T1000 (cell line): ENCODE results near the gene AKAP14.
"Not testable (repeated sequence)": the region's sequence is repeated elsewhere in the genome, so short reads cannot be mapped to it uniquely, and the experiment has no call there.

Experiments used
- DNase-seq: peaks from one replicate; lab custom pipeline; 2025; ENCODE audit warnings: mixed read lengths; lab: John Stamatoyannopoulos, UW

AKAP14 gene

GRCh38 chrX:119895843-119896326 is at the start of gene AKAP14:
AKAP14 (plus strand) TSS chrX:119895893; CDS start chrX:119903224, 7,331 bp downstream.
- DNase-seq: no peak

GRCh38 chrX:119852382-119853353 is 43.0 kb upstream of the AKAP14 start, which contains the start of gene UPF3B:
UPF3B (minus strand) TSS chrX:119852963; CDS start chrX:119852928, 35 bp downstream.
- DNase-seq: peak; percentile 83

- DNase-seq: no peak
Measured at GRCh38 chrX:119853444-119853843, 42.2 kb upstream of the AKAP14 start.

GRCh38 chrX:119870626-119871131 is 25.0 kb upstream of the AKAP14 start:
- DNase-seq: no peak

GRCh38 chrX:119871245-119871598 is 24.5 kb upstream of the AKAP14 start:
- no peak for DNase-seq

GRCh38 chrX:119871599-119872395 is 23.9 kb upstream of the AKAP14 start, which contains the start of the genes NDUFA1 and RNF113A:
NDUFA1 (plus strand) TSS chrX:119871832; CDS start chrX:119871912, 80 bp downstream.
RNF113A (minus strand) TSS chrX:119871733; CDS start chrX:119871613, 120 bp downstream.
- peak; percentile 20 for DNase-seq

GRCh38 chrX:119878740-119879139 is 17.0 kb upstream of the AKAP14 start:
- no peak for DNase-seq

- no peak for DNase-seq
Measured at GRCh38 chrX:119880076-119880475, 15.6 kb upstream of the AKAP14 start.

- DNase-seq: no peak
Measured at GRCh38 chrX:119880552-119881437, 14.9 kb upstream of the AKAP14 start.

GRCh38 chrX:119885554-119886428 is 9.9 kb upstream of the AKAP14 start:
- no peak for DNase-seq

- DNase-seq: peak; percentile 20
Measured at GRCh38 chrX:119887721-119888425, 7.8 kb upstream of the AKAP14 start.

GRCh38 chrX:119890626-119891025 is 5.1 kb upstream of the AKAP14 start:
- not testable (repeated sequence) for DNase-seq

GRCh38 chrX:119891961-119892692 is 3.6 kb upstream of the AKAP14 start:
- not testable (repeated sequence) for DNase-seq

GRCh38 chrX:119899125-119899524 is 3.4 kb downstream of the AKAP14 start:
- DNase-seq: no peak

- no peak for DNase-seq
Measured at GRCh38 chrX:119900976-119901375, 5.3 kb downstream of the AKAP14 start.

GRCh38 chrX:119916310-119916709 is 20.6 kb downstream of the AKAP14 start:
- no peak for DNase-seq

- DNase-seq: no peak
Measured at GRCh38 chrX:119917877-119918276, 22.2 kb downstream of the AKAP14 start.

GRCh38 chrX:119919835-119920585 is 24.3 kb downstream of the AKAP14 start:
- no peak for DNase-seq
